Stromal cell of bone marrow (primary cell): Measurements from ENCODE around the gene ZNF311.

Experiments used
- DNase-seq: peaks from one replicate; pipeline ENCODE4 v3.0.0-alpha.2; 2012; ENCODE audit warnings: low read depth

The ZNF311 gene

GRCh38 chr6:29005183-29005885, at the start of gene ZNF311:
Gene ZNF311 (minus strand): TSS chr6:29005315. CDS start chr6:29003954, 1,361 bp downstream.
- no peak for DNase-seq

- no peak for DNase-seq
Measured at GRCh38 chr6:29051680-29052079, 46.6 kb upstream of the ZNF311 start.

GRCh38 chr6:29045075-29045474, 40.0 kb upstream of the ZNF311 start, which contains the start of gene OR2W1:
Gene OR2W1 (minus strand): TSS chr6:29045175. CDS start chr6:29045175, 0 bp downstream.
- DNase-seq = no peak

- DNase-seq = no peak
Measured at GRCh38 chr6:29035951-29036350, 30.8 kb upstream of the ZNF311 start.

GRCh38 chr6:29028821-29029220, 23.7 kb upstream of the ZNF311 start:
- no peak for DNase-seq

GRCh38 chr6:29025927-29026585, 20.9 kb upstream of the ZNF311 start:
- no peak for DNase-seq

- DNase-seq = no peak
Measured at GRCh38 chr6:29021434-29021833, 16.3 kb upstream of the ZNF311 start.

GRCh38 chr6:29019629-29020028, 14.5 kb upstream of the ZNF311 start:
- DNase-seq = no peak

GRCh38 chr6:29017428-29017802, 12.3 kb upstream of the ZNF311 start:
- no peak for DNase-seq

GRCh38 chr6:29016559-29017427, 11.7 kb upstream of the ZNF311 start:
- peak; percentile 61 for DNase-seq

GRCh38 chr6:29014729-29015608, 9.9 kb upstream of the ZNF311 start:
- no peak for DNase-seq

GRCh38 chr6:29011276-29011734, 6.2 kb upstream of the ZNF311 start:
- peak; percentile 53 for DNase-seq

GRCh38 chr6:29009358-29009757, 4.2 kb upstream of the ZNF311 start:
- DNase-seq = no peak

GRCh38 chr6:29008089-29008488, 3.0 kb upstream of the ZNF311 start:
- DNase-seq = no peak

- DNase-seq = no peak
Measured at GRCh38 chr6:28996844-28997510, 8.1 kb downstream of the ZNF311 start.

GRCh38 chr6:28995093-28995650, 9.9 kb downstream of the ZNF311 start:
- no peak for DNase-seq

- DNase-seq = no peak
Measured at GRCh38 chr6:28988536-28989311, 16.4 kb downstream of the ZNF311 start.

- DNase-seq = peak; percentile 96
Measured at GRCh38 chr6:28985462-28986164, 19.5 kb downstream of the ZNF311 start.

GRCh38 chr6:28983838-28984237, 21.3 kb downstream of the ZNF311 start:
- no peak for DNase-seq
